GM12864 (cell line): ENCODE measurements around the gene SPOCK1.

Source experiments
- DNase-seq: peaks from one replicate; pipeline ENCODE4 v3.0.0-alpha.2; 2011; ENCODE audit warnings: low read depth
- H3K4me3 ChIP-seq: 2 replicates; pipeline ENCODE4 v1.5.1; 2011; ENCODE audit warnings: mild to moderate bottlenecking, low read depth, low read length, control low read depth
- CTCF ChIP-seq: IDR thresholded peaks from 2 replicates; pipeline ENCODE4 v1.5.1; 2011; ENCODE audit warnings: low read depth, mild to moderate bottlenecking, moderate library complexity, low read length, control low read depth, inconsistent platforms; ENCODE audit errors: missing control alignments

Gene SPOCK1

GRCh38 chr5:137496919-137497318 is 2.2 kb downstream of the SPOCK1 start:
- no peak for TF ChIP-seq CTCF
- no peak overlapping the region for H3K4me3 ChIP-seq
- no peak for DNase-seq

GRCh38 chr5:137492331-137492730 is 6.8 kb downstream of the SPOCK1 start:
- DNase-seq = no peak
- no peak overlapping the region for H3K4me3 ChIP-seq
- no peak for TF ChIP-seq CTCF

- DNase-seq = no peak
- H3K4me3 ChIP-seq = no peak overlapping the region
- TF ChIP-seq CTCF = no peak
Observed at GRCh38 chr5:137491121-137491520, 8.0 kb downstream of the SPOCK1 start.

- H3K4me3 ChIP-seq = no peak overlapping the region
- TF ChIP-seq CTCF = no peak
- no peak for DNase-seq
Observed at GRCh38 chr5:137490591-137490990, 8.5 kb downstream of the SPOCK1 start.

- no peak overlapping the region for H3K4me3 ChIP-seq
- no peak for TF ChIP-seq CTCF
Observed at GRCh38 chr5:137488974-137489373, 10.2 kb downstream of the SPOCK1 start.

GRCh38 chr5:137488516-137488915 is 10.6 kb downstream of the SPOCK1 start:
- DNase-seq = no peak
- no peak overlapping the region for H3K4me3 ChIP-seq
- no peak for TF ChIP-seq CTCF

More at GRCh38 chr5:137488974-137489373, 10.2 kb downstream of the SPOCK1 start:
- no peak for DNase-seq

GRCh38 chr5:137487600-137487999 is 11.5 kb downstream of the SPOCK1 start:
- H3K4me3 ChIP-seq = no peak overlapping the region
- DNase-seq = no peak
- TF ChIP-seq CTCF = no peak
